Transverse colon (tissue), 4 donors: Measurements from ENCODE around the gene KIAA0232. TPM values are rescaled to one million over a fixed set of nuclear protein-coding genes. Genes with fewer than 3 reads are reported as not detected.

ENCODE experiments used
- DNase-seq: peaks from one replicate; pipeline ENCODE4 v3.0.0-alpha.2; 2019
- H3K27ac ChIP-seq, 4 donors: fragments of 200-600 bp; sonication (generic); 2 replicates each; pipeline ENCODE4 v1.5.1; 2016 to 2018; ENCODE audit warnings: inconsistent platforms in 4 of 4
- H3K27me3 ChIP-seq: fragments of 200-600 bp; sonication (generic); 2 replicates; pipeline ENCODE4 v1.5.1; 2017; ENCODE audit warnings: inconsistent platforms
- H3K36me3 ChIP-seq, 4 donors: fragments of 200-600 bp; sonication (generic); 2 replicates each; pipeline ENCODE4 v1.5.1; 2017 to 2019; ENCODE audit warnings: inconsistent platforms in 4 of 4
- H3K4me1 ChIP-seq, 4 donors: fragments of 200-600 bp; sonication (generic); 2 replicates each; pipeline ENCODE4 v1.5.1; 2017 to 2020; ENCODE audit warnings: inconsistent platforms in 4 of 4
- H3K4me3 ChIP-seq, 4 donors: fragments of 200-600 bp; sonication (generic); 1 replicate in 1 of 4; 2 replicates in 3 of 4; pipeline versions ENCODE4 v1.5.1 to v1.6.1; 2017 to 2019; ENCODE audit warnings: inconsistent platforms in 4 of 4
- H3K9me3 ChIP-seq, 2 donors: fragments of 200-600 bp; sonication (generic); 2 replicates each; pipeline ENCODE4 v1.5.1; 2017 to 2019; ENCODE audit warnings: inconsistent platforms in 2 of 2
- EP300 ChIP-seq: sonication (generic); formaldehyde crosslinking; IDR thresholded peaks from one replicate; pipeline ENCODE4 v1.6.1; 2017; ENCODE audit warnings: antibody characterized with exemption, low read depth
- POLR2A ChIP-seq: fragments of 450-650 bp; IDR thresholded peaks from one replicate; pipeline ENCODE4 v1.6.1; 2016; ENCODE audit warnings: antibody characterized with exemption, mild to moderate bottlenecking, moderate library complexity
- POLR2AphosphoS5 ChIP-seq, 3 donors: sonication (generic); formaldehyde crosslinking; IDR thresholded peaks; one replicate each; pipeline ENCODE4 v1.6.1; 2016; ENCODE audit warnings: antibody characterized with exemption in 3 of 3
- WGBS, 2 donors: methylation state at CpG; one replicate each; pipeline ENCODE4 v1.1.5; 2018; ENCODE audit warnings: low coverage in 1 of 2; 5-methylcytosine and 5-hydroxymethylcytosine counted together
- in situ Hi-C, 4 donors: fragments of 200-750 bp; cut with MboI; loops; one replicate each; pipeline versions ENCODE4 v1.15.0 to v1.15.1; 2017; ENCODE audit warnings: low sequenced_read_pairs in 3 of 4, low pct_ligation_motif_present in 1 of 4, low pct_unique_long_range_greater_than_20kb in 1 of 4
- intact Hi-C: fragments of 100-400 bp; cut with DNase I; formaldehyde crosslinking; loops from one replicate; pipeline ENCODE4 v1.15.1; 2023; ENCODE audit warnings: low total_unique reads
- total RNA-seq, 4 donors: library from RNA; depleted of rRNA; stranded (reverse); fragments of >200 nt; gene quantifications; one replicate each; pipeline ENCODE4 v1.1.0, GENCODE V29; 2016
- TF ChIP-seq, protein P1 (sequence below), 5 experiments: fragments of 200-600 bp in 3 of 5; fragments of 450-650 bp in 2 of 5; sonication (generic) in 3 of 5; IDR thresholded peaks; 1 replicate in 2 of 5; 2 replicates in 3 of 5; pipeline ENCODE4 v1.5.1; 2016 to 2017; ENCODE audit warnings: antibody characterized with exemption in 5 of 5, inconsistent platforms in 3 of 5, mild to moderate bottlenecking in 2 of 5, moderate library complexity in 1 of 5

The KIAA0232 gene
- total RNA-seq, 4 donors from 2014 or later = 17.9 to 83.4 (median 43.0) TPM

DNA sequence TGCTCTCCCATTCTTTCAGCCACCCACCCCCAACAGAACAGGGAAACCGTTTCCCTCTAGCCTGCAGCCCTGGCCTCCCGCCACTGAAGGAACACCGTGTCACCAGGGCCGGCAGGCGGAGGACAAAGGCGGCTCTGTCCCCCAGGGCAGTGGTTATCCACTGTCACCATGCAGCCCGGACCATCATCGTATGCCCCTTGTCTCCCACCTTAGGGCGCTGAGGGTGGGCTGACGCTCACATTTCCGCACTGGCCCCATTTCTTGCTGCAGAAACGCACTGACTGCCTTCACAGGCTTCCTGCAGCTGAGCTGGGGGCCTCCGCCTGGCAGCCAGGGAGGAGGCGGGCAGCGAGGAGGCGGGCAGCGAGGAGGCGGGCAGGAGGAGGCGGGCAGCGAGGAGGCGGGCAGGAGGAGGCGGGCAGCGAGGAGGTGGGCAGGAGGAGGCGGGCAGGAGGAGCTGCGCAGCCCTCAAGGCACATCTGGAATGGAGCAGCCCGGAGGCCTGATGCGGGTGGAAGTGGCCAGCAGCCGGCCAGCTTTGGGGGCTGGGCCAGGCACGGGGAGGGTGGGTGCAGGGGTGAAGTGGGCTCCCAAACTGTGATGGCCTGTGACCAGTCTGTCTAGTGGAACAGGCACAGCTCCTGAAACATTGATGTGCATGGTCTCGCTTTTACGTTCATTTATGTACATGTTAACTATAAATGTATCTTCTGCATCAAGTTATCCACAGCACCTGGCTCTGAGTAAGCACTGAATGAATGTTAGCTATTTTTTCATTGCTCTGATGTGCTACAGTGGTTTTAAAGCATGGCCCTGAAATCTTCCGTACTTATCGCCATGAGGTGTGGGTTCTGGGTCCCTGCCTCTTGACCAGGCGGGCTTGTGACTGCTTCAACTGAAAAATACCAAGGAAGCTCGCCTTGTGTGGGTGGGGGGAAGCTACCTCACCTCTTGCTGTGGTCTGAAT, 20.6 kb upstream of the KIAA0232 start:
- Histone ChIP-seq H3K4me1 (peaks cover 0 to 8% (median 2%) of the 10 kb centered on the region in 4 donors), H3K27me3 (no peaks in the 10 kb centered on the region), H3K27ac (no peak overlapping the region), H3K36me3 (no peaks in the 10 kb centered on the region), H3K4me3 (no peak overlapping the region), H3K9me3 (no peaks in the 10 kb centered on the region)
- intact Hi-C loops = no loop called here
- no peak for DNase-seq
- TF ChIP-seq POLR2AphosphoS5 (IDR thresholded peaks at IDR 0.05) = no peak
- TF ChIP-seq EP300 = no peak
- TF ChIP-seq POLR2A = no peak
- in situ Hi-C loops = no loop called here
- WGBS, 2 donors = 85 to 100% methylated on average over 1 to 35 of the region's 35 CpGs

DNA sequence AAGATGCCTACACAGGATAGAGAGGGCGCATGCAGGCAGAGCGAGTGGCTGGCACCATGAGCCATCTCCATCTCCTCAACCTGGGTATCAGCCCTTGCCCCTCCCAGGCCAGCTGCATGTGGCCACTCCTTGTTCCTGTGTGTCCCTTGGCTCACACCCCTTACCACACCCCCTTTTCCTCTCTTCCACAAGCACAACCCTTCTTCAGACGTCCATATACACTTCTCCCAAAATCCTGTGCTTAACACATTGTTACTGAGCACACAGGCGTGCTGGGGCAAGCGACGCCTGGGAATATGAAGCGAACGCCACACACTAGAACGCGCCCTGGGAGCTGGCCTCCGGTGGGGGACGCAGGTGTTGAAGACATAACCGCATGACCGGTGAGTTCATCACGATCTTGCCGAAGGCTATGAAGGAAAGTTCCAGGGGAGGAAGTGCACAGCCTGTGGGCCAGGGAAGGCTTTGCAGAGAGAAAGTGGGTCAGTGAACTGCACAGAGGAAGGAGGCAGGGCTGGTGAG, 19.1 kb upstream of the KIAA0232 start:
- Histone ChIP-seq H3K27ac (no peak overlapping the region), H3K9me3 (no peaks in the 10 kb centered on the region), H3K4me1 (peaks cover 6 to 23% (median 13%) of the 10 kb centered on the region in 4 donors), H3K4me3 (no peak overlapping the region), H3K36me3 (no peaks in the 10 kb centered on the region), H3K27me3 (no peaks in the 10 kb centered on the region)
- WGBS, 2 donors = 30 to 60% methylated on average over 4 to 16 of the region's 16 CpGs
- in situ Hi-C loops (no loop called here), intact Hi-C loops (no loop called here)
- TF ChIP-seq POLR2AphosphoS5 (IDR thresholded peaks at IDR 0.05) (no peak), POLR2A (no peak), EP300 (no peak)
- TF ChIP-seq, protein P1, sequence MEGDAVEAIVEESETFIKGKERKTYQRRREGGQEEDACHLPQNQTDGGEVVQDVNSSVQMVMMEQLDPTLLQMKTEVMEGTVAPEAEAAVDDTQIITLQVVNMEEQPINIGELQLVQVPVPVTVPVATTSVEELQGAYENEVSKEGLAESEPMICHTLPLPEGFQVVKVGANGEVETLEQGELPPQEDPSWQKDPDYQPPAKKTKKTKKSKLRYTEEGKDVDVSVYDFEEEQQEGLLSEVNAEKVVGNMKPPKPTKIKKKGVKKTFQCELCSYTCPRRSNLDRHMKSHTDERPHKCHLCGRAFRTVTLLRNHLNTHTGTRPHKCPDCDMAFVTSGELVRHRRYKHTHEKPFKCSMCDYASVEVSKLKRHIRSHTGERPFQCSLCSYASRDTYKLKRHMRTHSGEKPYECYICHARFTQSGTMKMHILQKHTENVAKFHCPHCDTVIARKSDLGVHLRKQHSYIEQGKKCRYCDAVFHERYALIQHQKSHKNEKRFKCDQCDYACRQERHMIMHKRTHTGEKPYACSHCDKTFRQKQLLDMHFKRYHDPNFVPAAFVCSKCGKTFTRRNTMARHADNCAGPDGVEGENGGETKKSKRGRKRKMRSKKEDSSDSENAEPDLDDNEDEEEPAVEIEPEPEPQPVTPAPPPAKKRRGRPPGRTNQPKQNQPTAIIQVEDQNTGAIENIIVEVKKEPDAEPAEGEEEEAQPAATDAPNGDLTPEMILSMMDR (IDR thresholded peaks at IDR 0.05) = peak in 2 of 5 experiments; percentile 26 to 52
- DNase-seq = peak; percentile 45

DNA sequence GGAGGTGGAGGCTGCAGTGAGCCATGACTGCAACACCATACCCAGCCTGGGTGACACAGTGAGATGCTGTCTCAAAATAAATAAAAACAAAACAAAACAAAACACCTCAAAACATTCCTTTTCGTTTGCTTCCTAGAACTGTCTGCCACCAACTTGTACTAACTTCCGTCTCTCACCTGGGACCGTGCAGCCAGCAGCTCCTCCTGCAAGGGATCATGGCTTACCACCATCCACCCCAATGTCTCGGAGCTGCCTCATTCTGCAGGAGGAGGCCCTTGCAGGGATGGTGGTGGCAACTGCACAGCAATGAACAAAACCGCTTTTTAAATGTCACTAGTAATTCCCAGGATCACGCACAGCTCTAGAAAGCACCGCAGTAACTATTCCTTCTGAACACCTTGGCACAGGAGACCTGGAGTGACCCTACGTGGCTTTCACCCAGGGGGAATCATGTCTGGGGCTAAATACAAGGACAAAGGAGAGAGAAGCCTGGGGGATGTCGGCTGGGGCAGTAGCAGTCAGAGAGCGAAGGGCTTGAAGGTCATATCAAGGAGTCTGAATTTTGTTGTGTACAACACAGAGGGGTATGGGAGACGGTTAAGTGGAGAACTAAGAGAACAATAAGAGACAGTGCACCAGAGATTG, 17.4 kb upstream of the KIAA0232 start:
- no peak for DNase-seq
- no peak for TF ChIP-seq POLR2AphosphoS5 (IDR thresholded peaks at IDR 0.05)
- Histone ChIP-seq H3K4me3 (no peak overlapping the region), H3K9me3 (no peaks in the 10 kb centered on the region), H3K36me3 (no peaks in the 10 kb centered on the region), H3K27me3 (no peaks in the 10 kb centered on the region), H3K27ac (no peak overlapping the region), H3K4me1 (peaks cover 16 to 40% (median 28%) of the 10 kb centered on the region in 4 donors)
- WGBS, 2 donors = 84 to 90% methylated on average over 4 to 11 of the region's 11 CpGs
- intact Hi-C loops (no loop called here), in situ Hi-C loops (no loop called here)

- DNase-seq = no peak
- Histone ChIP-seq H3K9me3 (no peaks in the 10 kb centered on the region), H3K27ac (no peak overlapping the region), H3K4me1 (peaks cover 16 to 46% (median 30%) of the 10 kb centered on the region in 4 donors), H3K36me3 (no peaks in the 10 kb centered on the region), H3K4me3 (no peak overlapping the region), H3K27me3 (no peaks in the 10 kb centered on the region)
- in situ Hi-C loops (no loop called here), intact Hi-C loops (no loop called here)
- 85% methylated on average over 2 of the region's 2 CpGs; no CpG with 5 or more reads in 1 of the 2 donors for WGBS, 2 donors
- TF ChIP-seq, protein P1 (IDR thresholded peaks at IDR 0.05) = no peak
- TF ChIP-seq EP300 (no peak), POLR2A (no peak), POLR2AphosphoS5 (IDR thresholded peaks at IDR 0.05) (no peak)
Observed at GRCh38 chr4:6765703-6766102, 16.8 kb upstream of the KIAA0232 start.

DNA sequence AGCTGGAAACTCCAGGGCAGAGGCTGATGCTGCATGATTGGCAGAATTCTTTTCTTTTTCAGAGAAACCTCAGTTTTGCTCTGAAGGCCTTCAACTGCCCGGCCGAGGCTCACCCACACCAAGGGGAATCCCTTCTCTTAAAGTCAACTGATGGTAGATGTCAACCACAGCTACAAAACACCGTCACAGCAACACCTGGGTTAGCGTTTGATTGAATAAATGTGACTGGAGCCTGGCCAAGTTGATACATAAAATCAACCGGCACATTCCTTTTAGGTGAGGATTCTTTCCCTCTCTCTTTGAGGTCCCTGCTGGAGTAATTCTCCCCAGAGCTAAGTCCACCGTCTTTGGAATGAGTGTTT, 15.2 kb upstream of the KIAA0232 start:
- Histone ChIP-seq H3K27me3 (no peaks in the 10 kb centered on the region), H3K36me3 (no peaks in the 10 kb centered on the region), H3K9me3 (no peaks in the 10 kb centered on the region), H3K4me1 (peaks cover 16 to 61% (median 34%) of the 10 kb centered on the region in 4 donors), H3K27ac (peak overlapping the region; percentile 64 to 82 (median 68)), H3K4me3 (no peak overlapping the region)
- intact Hi-C loops (no loop called here), in situ Hi-C loops (no loop called here)
- DNase-seq = no peak
- TF ChIP-seq, protein P1 (IDR thresholded peaks at IDR 0.05) = no peak
- 45% methylated on average over 6 of the region's 6 CpGs; no CpG with 5 or more reads in 1 of the 2 donors for WGBS, 2 donors
